Measurements from ENCODE around the gene TRIM61.
"Not testable (repeated sequence)": the region's sequence is repeated elsewhere in the genome, so short reads cannot be mapped to it uniquely, and the experiment has no call there.

GRCh38 chr4:165001957-165002356 lies 24.5 kb upstream of the TRIM61 start:
- TF ChIP-seq, protein P1, sequence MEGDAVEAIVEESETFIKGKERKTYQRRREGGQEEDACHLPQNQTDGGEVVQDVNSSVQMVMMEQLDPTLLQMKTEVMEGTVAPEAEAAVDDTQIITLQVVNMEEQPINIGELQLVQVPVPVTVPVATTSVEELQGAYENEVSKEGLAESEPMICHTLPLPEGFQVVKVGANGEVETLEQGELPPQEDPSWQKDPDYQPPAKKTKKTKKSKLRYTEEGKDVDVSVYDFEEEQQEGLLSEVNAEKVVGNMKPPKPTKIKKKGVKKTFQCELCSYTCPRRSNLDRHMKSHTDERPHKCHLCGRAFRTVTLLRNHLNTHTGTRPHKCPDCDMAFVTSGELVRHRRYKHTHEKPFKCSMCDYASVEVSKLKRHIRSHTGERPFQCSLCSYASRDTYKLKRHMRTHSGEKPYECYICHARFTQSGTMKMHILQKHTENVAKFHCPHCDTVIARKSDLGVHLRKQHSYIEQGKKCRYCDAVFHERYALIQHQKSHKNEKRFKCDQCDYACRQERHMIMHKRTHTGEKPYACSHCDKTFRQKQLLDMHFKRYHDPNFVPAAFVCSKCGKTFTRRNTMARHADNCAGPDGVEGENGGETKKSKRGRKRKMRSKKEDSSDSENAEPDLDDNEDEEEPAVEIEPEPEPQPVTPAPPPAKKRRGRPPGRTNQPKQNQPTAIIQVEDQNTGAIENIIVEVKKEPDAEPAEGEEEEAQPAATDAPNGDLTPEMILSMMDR (IDR thresholded peaks at IDR 0.05) = not testable (repeated sequence)
- TF ChIP-seq POLR2A (IDR thresholded peaks at IDR 0.05) = not testable (repeated sequence)
